H9 (cell line): ENCODE measurements around the gene CLDN20. TPM values are rescaled to one million over a fixed set of nuclear protein-coding genes. Genes with fewer than 3 reads are reported as not detected.

ENCODE experiments used
- DNase-seq: peaks from one replicate; pipeline ENCODE4 v3.0.0-alpha.2; 2017
- H2AFZ ChIP-seq: one replicate; pipeline ENCODE4 v1.6.1; 2013; ENCODE audit warnings: mild to moderate bottlenecking, low read length, control low read depth, moderate library complexity
- H2AK5ac ChIP-seq: 2 replicates; pipeline ENCODE4 v1.6.1; 2013; ENCODE audit warnings: low read length, control low read depth, mixed read lengths; ENCODE audit not compliant: insufficient read length
- H2BK120ac ChIP-seq: one replicate; pipeline ENCODE4 v1.6.1; 2013; ENCODE audit warnings: low read depth, mild to moderate bottlenecking, low read length, control low read depth, inconsistent platforms; ENCODE audit not compliant: poor library complexity, severe bottlenecking
- H2BK12ac ChIP-seq: 2 replicates; pipeline ENCODE4 v1.6.1; 2013; ENCODE audit warnings: low read length, control low read depth, mixed read lengths, low read depth; ENCODE audit not compliant: insufficient read length
- H2BK15ac ChIP-seq: 2 replicates; pipeline ENCODE4 v1.6.1; 2013; ENCODE audit warnings: low read depth, low read length, control low read depth
- H2BK20ac ChIP-seq: one replicate; pipeline ENCODE4 v1.6.1; 2013; ENCODE audit warnings: low read depth, mild to moderate bottlenecking, low read length, control low read depth, inconsistent platforms; ENCODE audit not compliant: poor library complexity, severe bottlenecking
- H2BK5ac ChIP-seq: 2 replicates; pipeline ENCODE4 v1.6.1; 2013; ENCODE audit warnings: low read length, control low read depth, mixed read lengths; ENCODE audit not compliant: insufficient read length
- H3K14ac ChIP-seq: 2 replicates; pipeline ENCODE4 v1.6.1; 2013; ENCODE audit warnings: low read length, control low read depth; ENCODE audit not compliant: insufficient read depth
- H3K18ac ChIP-seq: 2 replicates; pipeline ENCODE4 v1.6.1; 2013; ENCODE audit warnings: low read depth, mild to moderate bottlenecking, mixed read lengths, low read length, control low read depth; ENCODE audit not compliant: insufficient read length
- H3K23ac ChIP-seq: 2 replicates; pipeline ENCODE4 v1.6.1; 2013; ENCODE audit warnings: low read length, control low read depth, mixed read lengths, low read depth; ENCODE audit not compliant: insufficient read length
- H3K23me2 ChIP-seq: 2 replicates; pipeline ENCODE4 v1.6.1; 2013; ENCODE audit warnings: low read depth, mild to moderate bottlenecking, mixed read lengths, low read length, control low read depth; ENCODE audit not compliant: insufficient read length, poor library complexity, severe bottlenecking
- H3K27ac ChIP-seq: 2 replicates; pipeline ENCODE4 v1.5.1; 2013; ENCODE audit warnings: low read length, control low read depth, mixed read lengths, low read depth; ENCODE audit not compliant: insufficient read length
- H3K27me3 ChIP-seq: 2 replicates; pipeline ENCODE4 v1.6.1; 2013; ENCODE audit warnings: low read length, control low read depth, inconsistent platforms; ENCODE audit not compliant: insufficient read depth
- H3K4ac ChIP-seq: 2 replicates; pipeline ENCODE4 v1.6.1; 2013; ENCODE audit warnings: low read depth, mild to moderate bottlenecking, control low read depth, inconsistent platforms, low read length, moderate library complexity
- H3K4me1 ChIP-seq: 2 replicates; pipeline ENCODE4 v1.6.1; 2013; ENCODE audit warnings: low read length, control low read depth, inconsistent platforms; ENCODE audit not compliant: insufficient read depth
- H3K4me2 ChIP-seq: 2 replicates; pipeline ENCODE4 v1.6.1; 2013; ENCODE audit warnings: low read length, control low read depth, mixed read lengths; ENCODE audit not compliant: insufficient read length, insufficient read depth
- H3K56ac ChIP-seq: 2 replicates; pipeline ENCODE4 v1.6.1; 2013; ENCODE audit warnings: low read depth, mild to moderate bottlenecking, mixed read lengths, low read length, control low read depth; ENCODE audit not compliant: insufficient read length
- H3K79me1 ChIP-seq: 2 replicates; pipeline ENCODE4 v1.6.1; 2013; ENCODE audit warnings: low read depth, mild to moderate bottlenecking, moderate library complexity, low read length, control low read depth, inconsistent platforms; ENCODE audit not compliant: insufficient read depth, poor library complexity, severe bottlenecking
- H3K79me2 ChIP-seq: 2 replicates; pipeline ENCODE4 v1.6.1; 2013; ENCODE audit warnings: low read length, control low read depth, inconsistent platforms; ENCODE audit not compliant: insufficient read depth
- H3K9ac ChIP-seq: 2 replicates; pipeline ENCODE4 v1.6.1; 2013; ENCODE audit warnings: low read length, control low read depth, mixed read lengths; ENCODE audit not compliant: insufficient read length; ENCODE audit errors: extremely low read depth
- H3K9me3 ChIP-seq: one replicate; pipeline ENCODE4 v1.6.1; 2013; ENCODE audit warnings: low read depth, low read length, inconsistent platforms; ENCODE audit not compliant: control insufficient read depth
- H3T11ph ChIP-seq: one replicate; pipeline ENCODE4 v1.6.1; 2013; ENCODE audit warnings: mild to moderate bottlenecking, low read length, control low read depth, inconsistent platforms
- H4K20me1 ChIP-seq: one replicate; pipeline ENCODE4 v1.6.1; 2013; ENCODE audit not compliant: control insufficient read depth, insufficient read length, insufficient read depth
- H4K5ac ChIP-seq: 2 replicates; pipeline ENCODE4 v1.6.1; 2013; ENCODE audit warnings: low read depth, mild to moderate bottlenecking, mixed read lengths, low read length, control low read depth; ENCODE audit not compliant: insufficient read length
- H4K8ac ChIP-seq: replicated peaks from 2 replicates; pipeline ENCODE4 v1.6.1; 2013; ENCODE audit warnings: low read length, control low read depth, mixed read lengths, low read depth; ENCODE audit not compliant: insufficient read length
- H4K91ac ChIP-seq: 2 replicates; pipeline ENCODE4 v1.6.1; 2013; ENCODE audit warnings: low read depth, mild to moderate bottlenecking, moderate library complexity, mixed read lengths, low read length, control low read depth; ENCODE audit not compliant: insufficient read length
- H3K27ac Mint-ChIP-seq, 3 experiments: 2 replicates in 2 of 3; 3 replicates in 1 of 3; pipeline ENCODE4 v1.8.0; 2020 to 2021; ENCODE audit warnings: mixed read lengths in 3 of 3, mild to moderate bottlenecking in 1 of 3, moderate library complexity in 1 of 3
- H3K27me3 Mint-ChIP-seq: 2 replicates; pipeline ENCODE4 v1.8.0; 2021; ENCODE audit warnings: low read depth, mild to moderate bottlenecking, moderate library complexity, mixed read lengths
- H3K36me3 Mint-ChIP-seq, 3 experiments: 2 replicates in 2 of 3; 3 replicates in 1 of 3; pipeline ENCODE4 v1.8.0; 2020 to 2021; ENCODE audit warnings: low read depth in 3 of 3, mixed read lengths in 3 of 3; ENCODE audit not compliant: insufficient read depth in 1 of 3
- H3K4me1 Mint-ChIP-seq, 2 experiments: 2 replicates each; pipeline ENCODE4 v1.8.0; 2020; ENCODE audit warnings: mixed read lengths in 2 of 2
- H3K4me3 Mint-ChIP-seq, 2 experiments: 2 replicates in 1 of 2; 3 replicates in 1 of 2; pipeline ENCODE4 v1.8.0; 2020 to 2021; ENCODE audit warnings: mild to moderate bottlenecking in 2 of 2, mixed read lengths in 2 of 2, moderate library complexity in 1 of 2
- H3K9me3 Mint-ChIP-seq, 2 experiments: 2 replicates in 1 of 2; 3 replicates in 1 of 2; pipeline ENCODE4 v1.8.0; 2020; ENCODE audit warnings: mild to moderate bottlenecking in 2 of 2, mixed read lengths in 2 of 2, moderate library complexity in 1 of 2
- WGBS: extraction: QIAGEN DNeasy Blood & Tissue Kit; methylation state at CpG from one replicate; pipeline ENCODE4 v1.1.7; 2013; ENCODE audit warnings: missing lambda C conversion rate, low lambda C conversion rate, mixed read lengths; ENCODE audit not compliant: insufficient read length; ENCODE audit errors: extremely low coverage; 5-methylcytosine and 5-hydroxymethylcytosine counted together
- total RNA-seq: library from RNA; stranded (reverse); gene quantifications from 2 replicates; pipeline ENCODE4 v1.2.1, GENCODE V29; 2021
- TF ChIP-seq, protein P1 (sequence below): fragments of 200-600 bp; sonication (generic); conservative IDR thresholded peaks from 3 replicates; pipeline ENCODE4 v1.8.0; 2021; ENCODE audit warnings: antibody characterized with exemption, mild to moderate bottlenecking

CLDN20 gene
- total RNA-seq, 1 experiment from 2014 or later: not detected

DNA sequence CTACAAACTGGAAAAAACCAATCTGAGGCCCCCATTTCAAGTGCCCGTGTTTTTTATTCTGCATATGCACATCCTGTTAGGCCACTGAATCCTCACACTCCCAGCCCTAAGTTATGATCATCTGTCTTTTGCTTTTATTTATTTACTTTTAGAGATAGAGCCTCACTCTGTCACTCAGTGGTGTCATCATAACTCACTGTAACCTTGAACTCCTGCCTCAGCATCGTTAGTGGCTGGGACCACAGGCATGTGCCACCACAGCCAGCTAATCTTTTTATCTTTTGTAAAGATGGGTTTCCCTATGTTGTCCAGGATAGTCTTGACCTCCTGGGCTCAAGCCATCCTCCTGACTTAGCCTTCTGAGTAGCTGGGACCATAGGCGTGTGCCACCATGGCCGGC lies 29.6 kb upstream of the CLDN20 start:
- TF ChIP-seq, protein P1, sequence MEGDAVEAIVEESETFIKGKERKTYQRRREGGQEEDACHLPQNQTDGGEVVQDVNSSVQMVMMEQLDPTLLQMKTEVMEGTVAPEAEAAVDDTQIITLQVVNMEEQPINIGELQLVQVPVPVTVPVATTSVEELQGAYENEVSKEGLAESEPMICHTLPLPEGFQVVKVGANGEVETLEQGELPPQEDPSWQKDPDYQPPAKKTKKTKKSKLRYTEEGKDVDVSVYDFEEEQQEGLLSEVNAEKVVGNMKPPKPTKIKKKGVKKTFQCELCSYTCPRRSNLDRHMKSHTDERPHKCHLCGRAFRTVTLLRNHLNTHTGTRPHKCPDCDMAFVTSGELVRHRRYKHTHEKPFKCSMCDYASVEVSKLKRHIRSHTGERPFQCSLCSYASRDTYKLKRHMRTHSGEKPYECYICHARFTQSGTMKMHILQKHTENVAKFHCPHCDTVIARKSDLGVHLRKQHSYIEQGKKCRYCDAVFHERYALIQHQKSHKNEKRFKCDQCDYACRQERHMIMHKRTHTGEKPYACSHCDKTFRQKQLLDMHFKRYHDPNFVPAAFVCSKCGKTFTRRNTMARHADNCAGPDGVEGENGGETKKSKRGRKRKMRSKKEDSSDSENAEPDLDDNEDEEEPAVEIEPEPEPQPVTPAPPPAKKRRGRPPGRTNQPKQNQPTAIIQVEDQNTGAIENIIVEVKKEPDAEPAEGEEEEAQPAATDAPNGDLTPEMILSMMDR: no peak
- Histone ChIP-seq H2BK12ac (no peak overlapping the region), H3K79me2 (no peaks in the 10 kb centered on the region), H3K9ac (no peak overlapping the region), H4K91ac (no peak overlapping the region), H2BK5ac (no peak overlapping the region), H2BK15ac (no peak overlapping the region), H2BK120ac (no peak overlapping the region), H3K4me2 (no peak overlapping the region), H3K4ac (no peak overlapping the region), H2BK20ac (no peak overlapping the region), H3K27me3 (no peaks in the 10 kb centered on the region), H3K23me2 (no peaks in the 10 kb centered on the region), H4K8ac (no peak overlapping the region), H2AK5ac (no peak overlapping the region), H3K18ac (no peak overlapping the region), H3K79me1 (no peaks in the 10 kb centered on the region), H3K9me3 (peaks cover 13% of the 10 kb centered on the region), H3K27ac (no peak overlapping the region), H4K20me1 (no peaks in the 10 kb centered on the region), H3K14ac (no peak overlapping the region), H3K4me1 (no peaks in the 10 kb centered on the region), H3T11ph (no peak overlapping the region), H2AFZ (no peak overlapping the region), H4K5ac (no peak overlapping the region), H3K56ac (no peak overlapping the region), H3K23ac (no peak overlapping the region)
- H3K27me3 Mint-ChIP-seq: peaks cover 3% of the 10 kb centered on the region
- peaks cover 37 to 44% (median 39%) of the 10 kb centered on the region in 3 experiments for H3K36me3 Mint-ChIP-seq
- H3K4me3 Mint-ChIP-seq: no peak overlapping the region
- no peak overlapping the region for H3K27ac Mint-ChIP-seq
- peaks cover 31 to 39% of the 10 kb centered on the region in 2 experiments for H3K9me3 Mint-ChIP-seq
- H3K4me1 Mint-ChIP-seq: peaks cover 8 to 9% of the 10 kb centered on the region in 2 experiments
- no CpG with 5 or more reads among the region's 4 CpGs for WGBS
- no peak for DNase-seq
